Stimulated activated CD8-positive, alpha-beta memory T cell treated with anti-CD3 and anti-CD28 coated beads, Interleukin-7, amount 100 ng/mL, for 48 hours (primary cell): ENCODE measurements around the gene TXNRD2.

Source experiments
- DNase-seq, 2 donors: peaks; one replicate each; pipeline ENCODE4 v3.0.0-alpha.2; 2020; ENCODE audit warnings: low read depth in 1 of 2; ENCODE audit errors: extremely low read depth in 1 of 2

The TXNRD2 gene

DNA sequence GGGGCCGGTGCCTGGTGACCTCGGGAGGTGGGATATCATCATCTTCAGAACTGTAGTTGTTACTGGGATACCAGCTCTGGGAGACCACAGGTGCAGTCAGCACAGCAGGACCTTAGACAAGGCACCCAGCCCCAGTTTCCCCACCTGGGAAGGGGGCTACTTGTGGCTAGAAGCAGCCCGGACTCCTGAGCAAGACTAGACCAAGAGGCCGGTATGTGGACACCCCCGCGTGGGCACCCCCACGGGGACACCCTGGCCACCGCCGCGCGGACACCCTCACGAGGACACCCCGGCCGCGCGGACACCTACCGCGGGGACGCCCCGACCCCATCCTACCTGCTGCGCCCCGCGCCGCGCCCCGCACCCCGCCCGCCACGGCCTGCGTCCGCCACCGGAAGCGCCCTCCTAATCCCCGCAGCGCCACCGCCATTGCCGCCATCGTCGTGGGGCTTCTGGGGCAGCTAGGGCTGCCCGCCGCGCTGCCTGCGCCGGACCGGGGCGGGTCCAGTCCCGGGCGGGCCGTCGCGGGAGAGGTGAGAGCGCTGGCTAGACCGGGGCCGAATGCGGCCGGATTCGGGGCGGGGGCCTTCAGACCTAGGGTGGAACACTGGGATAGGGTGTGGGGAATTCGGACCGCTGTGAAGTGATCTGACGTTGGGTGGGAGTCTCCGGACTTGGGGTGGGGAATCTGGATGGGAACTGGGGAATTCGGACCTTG lies at the start of gene TXNRD2, which contains the start of gene COMT:
TXNRD2 (minus strand) TSS at position 454 of the 718 bp plus-strand sequence; CDS start at position 439, 15 bp downstream.
COMT (plus strand) TSS at position 408 of the 718 bp plus-strand sequence. CDS start 20,755 bp downstream, outside the sequence.
- DNase-seq, result peak; percentile 45 to 47

GRCh38 chr22:19991395-19991644 lies 49.7 kb upstream of the TXNRD2 start:
- DNase-seq, result no peak

GRCh38 chr22:19990609-19991394 lies 49.2 kb upstream of the TXNRD2 start:
- no peak for DNase-seq

DNA sequence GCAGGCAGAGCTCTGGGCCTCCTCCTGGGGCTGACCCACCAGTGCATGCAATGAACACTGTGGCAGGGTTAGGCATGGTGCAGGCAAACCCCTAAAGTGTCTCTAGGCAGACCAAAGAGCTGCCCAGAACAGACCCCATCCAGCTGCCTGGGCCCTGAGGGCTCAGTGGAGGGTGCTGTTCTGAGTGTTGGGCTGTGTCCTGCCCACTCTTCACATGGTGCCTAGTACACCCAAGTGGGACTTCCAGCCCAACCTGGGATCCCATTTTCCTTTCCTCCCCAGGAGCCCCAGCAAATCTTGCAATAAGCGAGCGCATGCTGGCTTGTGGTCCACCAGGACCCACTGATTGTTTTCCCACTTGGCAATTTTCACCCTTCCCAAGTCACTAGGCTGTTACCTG lies 48.6 kb upstream of the TXNRD2 start:
- no peak for DNase-seq

DNA sequence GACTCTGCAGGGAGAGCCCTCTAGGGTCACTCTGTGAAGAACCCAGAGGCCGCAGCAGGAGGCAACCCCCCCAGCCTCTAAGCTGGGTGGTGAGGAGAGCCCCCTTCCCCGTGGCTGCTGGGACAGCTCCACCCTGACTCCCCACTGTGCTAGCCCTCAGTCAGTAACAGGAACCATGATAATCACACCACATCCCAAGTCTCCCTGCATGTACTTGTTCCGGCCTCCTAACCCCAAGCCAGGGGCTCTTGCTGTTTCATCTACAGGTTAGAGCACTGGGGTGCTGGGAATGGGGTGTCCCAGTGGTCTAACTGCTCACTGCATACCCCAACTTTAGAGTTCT lies 48.1 kb upstream of the TXNRD2 start:
- DNase-seq, result no peak

DNA sequence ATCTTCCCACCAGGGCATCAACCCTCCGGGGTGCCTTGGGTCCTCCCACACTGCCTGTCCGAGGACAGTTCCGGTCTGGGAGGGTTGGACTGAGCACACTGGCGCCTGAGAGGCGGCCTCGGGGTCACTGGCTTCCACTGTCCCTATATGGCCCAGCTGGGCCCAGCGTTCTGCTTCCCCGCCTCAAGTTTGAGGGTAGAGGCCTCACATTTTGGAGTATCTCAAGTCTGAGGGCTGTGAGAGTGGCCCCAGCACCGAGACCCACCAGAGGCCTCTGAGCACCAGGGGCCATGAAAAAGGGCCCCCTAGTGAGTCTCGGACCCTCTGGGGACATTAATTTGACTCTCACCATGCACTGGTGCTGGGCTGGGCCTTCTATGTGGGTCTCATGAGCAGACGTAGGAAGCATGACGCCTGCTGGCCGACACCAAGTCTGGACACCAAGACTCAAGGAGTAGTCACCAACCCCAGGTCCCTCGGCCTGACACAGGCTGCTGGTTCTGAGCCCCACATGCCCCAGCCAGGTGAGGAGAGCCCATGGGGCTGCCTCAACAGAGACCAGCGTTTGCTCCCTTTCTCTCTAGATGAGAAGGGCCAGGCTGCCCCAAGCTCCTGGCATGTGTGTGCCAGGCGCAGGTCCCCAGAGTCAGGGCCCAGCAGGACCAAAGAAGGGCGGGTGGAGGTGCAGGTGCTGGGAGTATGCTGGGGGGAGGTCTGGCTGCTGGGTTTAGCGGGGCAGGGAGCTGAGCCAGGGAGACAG lies 47.5 kb upstream of the TXNRD2 start:
- DNase-seq, result no peak

DNA sequence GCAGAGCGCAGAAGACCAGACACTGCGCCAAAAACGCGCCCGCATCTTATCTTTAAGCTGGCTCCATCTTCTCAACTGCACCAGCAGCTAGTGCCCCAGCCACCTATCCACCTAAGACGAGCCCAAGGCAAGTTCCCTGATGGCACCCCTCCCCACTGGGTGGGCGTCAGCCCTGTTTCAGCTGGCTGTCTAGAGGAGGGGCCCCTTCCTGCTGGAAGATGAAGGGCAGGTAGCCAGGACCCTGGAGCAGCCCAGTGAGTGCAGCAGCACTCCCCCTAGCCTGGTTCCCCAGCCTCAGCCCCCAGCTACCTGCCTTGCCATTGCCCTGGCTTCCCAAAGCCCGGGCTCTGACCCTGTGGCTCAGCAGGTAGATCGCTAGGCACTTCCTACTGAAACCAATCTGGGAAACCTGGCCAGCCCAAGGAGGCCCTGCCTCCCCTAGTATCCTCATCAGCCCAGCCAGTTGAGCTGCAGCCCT lies 46.8 kb upstream of the TXNRD2 start:
- no peak for DNase-seq

- no peak for DNase-seq
Measured at GRCh38 chr22:19987394-19988306, 46.0 kb upstream of the TXNRD2 start.

DNA sequence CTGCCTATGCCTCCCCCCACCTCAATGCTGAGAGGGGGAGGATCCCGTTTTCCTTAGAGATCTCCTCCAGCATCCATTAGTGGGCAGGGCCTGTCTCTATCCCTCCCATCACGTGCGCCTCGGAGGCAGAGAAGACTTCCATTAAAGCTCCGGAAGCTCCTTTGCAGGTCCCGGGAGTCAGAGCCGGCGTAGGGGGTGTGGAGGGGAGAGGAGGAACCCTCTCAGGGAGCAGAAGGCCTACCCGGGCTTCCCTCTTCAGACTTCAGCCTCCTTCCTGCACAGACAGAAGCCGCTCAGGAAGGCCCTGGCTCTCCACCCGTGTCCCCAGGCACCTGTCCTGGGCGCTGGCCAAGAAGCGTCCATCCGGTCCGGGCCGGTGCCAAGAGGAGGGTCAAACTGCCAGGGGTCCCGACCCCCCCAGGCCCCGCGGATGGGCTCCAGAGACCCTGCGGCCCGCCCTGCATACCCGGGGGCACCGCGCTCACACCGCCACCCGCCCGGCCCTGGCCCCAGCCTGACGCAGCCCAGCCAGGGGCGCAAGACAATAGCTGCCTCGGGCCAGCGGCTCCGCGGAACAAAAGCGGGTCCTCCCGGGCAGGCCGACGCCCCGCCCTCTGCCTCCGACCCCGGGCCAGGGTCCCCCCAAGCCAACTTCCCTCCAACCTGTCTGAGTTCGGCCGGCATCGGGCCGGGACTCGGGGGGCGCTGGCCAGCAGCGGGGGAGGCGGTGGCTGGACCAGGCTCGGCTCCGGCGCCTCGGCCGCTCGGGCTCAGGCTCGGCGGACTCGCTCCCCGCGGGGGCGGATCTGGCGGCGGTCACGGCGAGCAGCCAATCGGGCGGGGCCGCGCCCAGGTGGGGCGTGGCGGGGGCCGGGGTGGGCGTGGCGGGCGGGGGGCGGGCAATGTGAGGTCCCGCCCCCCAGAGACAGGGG lies 45.1 kb upstream of the TXNRD2 start:
- DNase-seq, result peak; percentile 36 to 50

DNA sequence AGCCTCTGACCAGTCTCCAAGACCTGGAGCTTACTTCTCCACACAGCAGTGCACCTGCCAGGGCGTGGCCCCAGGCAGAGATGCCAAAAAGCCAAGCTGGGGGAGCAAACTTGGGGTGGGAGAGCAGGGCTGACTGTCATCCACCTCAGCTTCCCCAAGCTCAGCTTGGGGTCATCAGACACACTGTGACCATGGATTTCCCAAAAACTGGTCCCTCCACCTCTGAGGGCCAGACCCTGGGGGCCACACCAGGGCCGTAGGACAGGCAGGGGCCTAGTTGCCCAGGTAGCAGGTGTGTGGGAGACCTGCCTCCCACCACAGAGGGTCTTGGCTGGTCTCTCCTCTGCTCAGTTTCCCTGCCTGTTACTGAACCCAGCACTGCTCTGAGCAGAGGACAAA lies 44.4 kb upstream of the TXNRD2 start:
- no peak for DNase-seq

DNA sequence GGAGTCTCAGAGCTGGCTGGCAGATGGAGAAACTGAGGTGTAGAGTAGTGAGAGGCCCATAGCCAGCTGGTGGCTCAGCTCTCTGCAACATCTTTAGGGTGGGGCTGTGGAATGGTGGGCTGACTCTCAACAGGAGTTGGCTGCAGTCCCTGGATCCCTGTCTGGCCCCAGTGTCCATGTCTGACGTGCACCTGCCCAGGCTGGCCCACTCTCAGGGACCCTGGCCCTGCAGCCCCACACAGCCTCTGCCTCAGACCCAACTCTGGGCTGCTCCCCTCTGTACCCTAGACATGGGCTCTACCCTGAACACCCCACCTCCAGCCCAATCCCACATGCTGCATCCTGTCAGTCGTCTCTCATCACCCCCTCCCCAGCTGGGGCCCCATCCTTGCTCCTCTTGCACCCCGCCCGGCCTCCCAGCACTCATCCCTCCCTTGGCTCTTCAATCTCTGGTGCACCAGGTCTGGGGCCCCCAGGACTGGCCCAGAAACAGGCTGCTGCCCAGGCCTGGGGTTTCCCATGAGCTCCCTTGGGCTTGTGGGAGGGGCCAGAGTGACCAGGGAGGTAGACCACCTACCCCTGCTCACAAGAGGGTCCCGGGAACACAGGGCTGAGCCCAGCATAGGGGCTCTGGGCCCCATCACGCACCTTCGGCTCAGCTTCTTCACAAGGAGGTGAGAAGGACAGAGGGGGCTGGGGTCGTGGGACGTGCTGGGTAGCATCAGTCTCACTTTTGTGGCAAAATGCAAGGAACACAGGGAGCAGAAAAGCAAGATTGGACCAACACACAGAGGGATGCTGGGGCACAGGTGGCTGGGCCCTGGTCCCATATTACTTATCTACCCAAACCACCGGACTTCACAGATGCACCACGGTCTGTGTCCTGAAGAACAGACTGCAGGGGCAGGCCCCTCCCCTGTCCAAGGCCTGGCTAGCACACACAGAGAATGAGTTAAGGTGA lies 43.5 kb upstream of the TXNRD2 start:
- no peak for DNase-seq

GRCh38 chr22:19984201-19984753 lies 42.7 kb upstream of the TXNRD2 start:
- no peak for DNase-seq

DNA sequence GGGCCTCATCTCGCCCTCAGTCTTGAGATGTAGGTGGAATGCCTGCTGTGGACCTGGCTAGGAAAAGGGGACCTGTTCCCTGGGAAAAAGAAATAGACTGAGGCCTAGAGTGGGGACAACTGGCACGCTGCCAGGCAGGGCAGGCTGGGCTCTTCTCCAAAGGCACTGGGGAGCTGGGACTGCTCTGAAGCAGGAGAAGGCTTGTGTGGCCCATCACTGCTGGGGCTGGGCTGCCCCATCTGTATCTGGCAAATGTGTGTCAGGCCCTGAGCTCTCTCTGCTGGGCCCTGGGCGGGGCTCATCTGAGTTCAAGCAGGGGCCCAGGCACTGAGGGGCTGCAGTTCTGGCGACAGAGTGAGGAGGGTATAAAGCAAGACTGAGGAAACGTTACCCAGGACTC lies 42.1 kb upstream of the TXNRD2 start:
- no peak for DNase-seq

- DNase-seq, result no peak
Measured at GRCh38 chr22:19982991-19983578, 41.5 kb upstream of the TXNRD2 start.

DNA sequence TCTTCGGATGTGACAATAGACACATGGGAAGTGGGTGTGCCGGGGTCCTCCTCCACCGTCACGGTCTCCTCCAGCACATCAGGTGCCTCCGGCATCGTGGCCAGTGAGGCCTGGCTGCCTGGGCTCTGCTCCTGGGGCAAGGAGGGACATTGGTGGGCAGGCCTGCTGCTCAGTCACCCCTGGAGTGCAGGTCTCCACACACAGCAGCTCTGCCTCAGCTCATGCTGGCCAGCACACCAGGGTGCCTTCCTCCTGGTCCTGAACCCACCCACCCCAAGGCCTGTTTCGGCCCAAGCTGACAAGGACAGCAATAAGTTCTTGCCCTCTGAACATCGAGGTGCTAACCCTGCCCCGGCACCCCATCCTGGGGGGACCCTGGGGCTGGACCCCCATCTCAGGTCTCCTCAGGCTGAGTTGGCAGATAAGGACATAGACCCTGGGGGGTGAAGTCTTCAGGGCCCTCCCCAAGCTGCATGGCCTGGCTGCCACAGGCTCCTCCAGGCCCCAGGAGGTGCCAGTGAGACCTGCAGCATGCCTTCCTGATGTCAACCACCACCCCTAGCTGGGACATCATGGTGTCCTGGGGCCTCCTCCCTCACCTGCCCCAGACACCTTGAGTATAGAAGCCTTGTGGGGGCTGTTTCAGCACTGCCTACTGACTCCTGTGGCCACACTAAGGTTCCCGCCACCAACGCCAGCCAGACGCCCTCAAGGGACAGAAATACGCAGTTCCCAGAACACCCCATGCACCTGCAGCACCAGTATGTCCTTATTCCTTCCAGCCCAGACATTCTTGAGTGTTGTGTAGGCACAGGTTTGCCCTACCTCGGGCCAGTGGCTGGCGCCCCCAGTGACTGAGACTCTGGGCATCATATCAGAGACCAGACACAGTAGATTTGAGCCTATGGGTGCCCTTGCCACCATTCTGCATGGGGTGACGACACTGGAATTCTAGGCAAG lies 40.6 kb upstream of the TXNRD2 start:
- no peak for DNase-seq

DNA sequence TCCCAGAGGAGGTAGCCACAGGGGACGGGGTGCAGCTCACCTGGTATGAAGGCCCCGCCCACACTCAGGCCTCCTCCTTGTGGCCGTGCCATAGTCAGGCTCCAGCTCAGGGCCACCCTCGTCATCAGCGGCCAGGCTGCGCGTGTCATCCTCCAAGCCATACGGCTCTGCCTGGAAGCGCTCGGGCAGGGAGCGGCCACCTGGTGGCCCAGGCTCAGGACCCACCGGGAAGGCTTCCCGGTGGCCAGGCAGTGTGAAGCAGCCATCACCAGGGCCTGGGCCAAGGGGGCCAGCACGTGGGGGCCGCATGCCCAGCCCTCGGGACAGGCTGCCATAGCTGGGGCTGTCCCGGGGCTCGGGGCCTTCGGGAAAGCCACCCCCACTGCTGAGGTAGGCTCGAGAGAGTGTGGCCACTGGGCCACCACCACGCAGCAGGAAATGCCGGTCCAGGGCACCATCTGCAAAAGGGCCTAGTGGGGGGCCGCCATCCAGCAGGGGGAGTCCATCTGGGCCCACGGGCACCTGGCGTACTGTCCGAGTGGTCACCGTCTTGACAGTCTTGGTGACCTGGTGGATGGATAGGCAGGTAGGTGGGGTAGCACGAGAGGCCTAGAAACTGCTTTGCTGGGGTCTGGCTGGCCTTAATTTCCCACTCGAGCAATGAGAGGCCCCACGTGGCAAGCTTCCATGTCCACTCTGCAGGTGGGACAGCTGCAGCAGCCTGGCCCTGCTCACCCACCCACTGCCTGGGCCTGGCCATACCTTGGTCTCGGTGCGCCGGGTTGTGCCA lies 39.7 kb upstream of the TXNRD2 start:
- DNase-seq, result no peak
